ENCODE measurements around the gene QKI.
A peak's percentile ranks its signal among the peaks of the same experiment; 100 is the strongest.

QKI gene

DNA sequence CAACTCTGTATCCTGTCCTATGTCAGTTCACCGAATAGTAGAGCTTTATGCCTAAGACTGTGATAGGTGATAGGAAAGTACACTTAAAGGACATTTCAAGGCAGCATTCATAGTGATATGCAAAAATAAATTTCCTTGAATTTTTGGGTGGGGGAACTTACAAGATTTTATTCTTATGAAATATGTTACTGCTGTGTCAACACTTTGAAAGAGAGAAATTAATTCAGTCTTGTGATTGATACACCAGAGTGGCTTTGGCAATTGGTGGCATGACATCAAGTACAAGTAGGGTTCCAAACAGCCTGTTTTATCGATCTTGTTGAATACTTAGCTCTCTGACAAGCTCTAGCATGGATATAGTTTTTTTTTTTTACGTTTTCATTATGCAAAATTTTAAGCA, 72.3 kb downstream of the QKI start:
- TF ChIP-seq, protein P1, sequence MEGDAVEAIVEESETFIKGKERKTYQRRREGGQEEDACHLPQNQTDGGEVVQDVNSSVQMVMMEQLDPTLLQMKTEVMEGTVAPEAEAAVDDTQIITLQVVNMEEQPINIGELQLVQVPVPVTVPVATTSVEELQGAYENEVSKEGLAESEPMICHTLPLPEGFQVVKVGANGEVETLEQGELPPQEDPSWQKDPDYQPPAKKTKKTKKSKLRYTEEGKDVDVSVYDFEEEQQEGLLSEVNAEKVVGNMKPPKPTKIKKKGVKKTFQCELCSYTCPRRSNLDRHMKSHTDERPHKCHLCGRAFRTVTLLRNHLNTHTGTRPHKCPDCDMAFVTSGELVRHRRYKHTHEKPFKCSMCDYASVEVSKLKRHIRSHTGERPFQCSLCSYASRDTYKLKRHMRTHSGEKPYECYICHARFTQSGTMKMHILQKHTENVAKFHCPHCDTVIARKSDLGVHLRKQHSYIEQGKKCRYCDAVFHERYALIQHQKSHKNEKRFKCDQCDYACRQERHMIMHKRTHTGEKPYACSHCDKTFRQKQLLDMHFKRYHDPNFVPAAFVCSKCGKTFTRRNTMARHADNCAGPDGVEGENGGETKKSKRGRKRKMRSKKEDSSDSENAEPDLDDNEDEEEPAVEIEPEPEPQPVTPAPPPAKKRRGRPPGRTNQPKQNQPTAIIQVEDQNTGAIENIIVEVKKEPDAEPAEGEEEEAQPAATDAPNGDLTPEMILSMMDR (IDR thresholded peaks at IDR 0.05; ENCODE audit: control insufficient read depth, insufficient read depth, low read depth, low read length, missing control alignments) = no peak
- no peak overlapping the region for H3K4me3 ChIP-seq (ENCODE audit: control insufficient read depth, low read depth, low read length)
- DNase-seq (ENCODE audit: low read depth) = no peak

DNA sequence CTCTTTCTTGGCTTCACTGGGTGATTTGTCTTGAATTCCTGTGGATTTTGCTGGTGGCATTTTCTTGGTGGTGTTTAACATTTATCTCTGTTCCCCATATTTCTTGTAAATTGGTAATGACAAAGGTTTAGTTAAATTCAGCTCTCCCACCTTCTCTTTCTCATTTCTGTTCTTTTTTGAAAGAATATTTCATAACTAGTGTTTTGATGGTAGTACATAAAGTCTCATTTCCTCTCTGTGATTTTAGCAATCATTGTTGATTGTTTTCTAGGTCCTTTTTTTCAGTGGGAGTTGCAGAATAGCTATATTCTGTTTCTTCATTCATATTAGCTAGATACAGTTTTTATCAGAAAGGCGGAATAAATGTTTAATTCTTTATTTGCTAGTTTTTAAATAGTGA, 73.1 kb downstream of the QKI start:
- no peak overlapping the region for H3K4me3 ChIP-seq (ENCODE audit: control insufficient read depth, low read depth, low read length)
- no peak for DNase-seq (ENCODE audit: low read depth)
- TF ChIP-seq, protein P1 (IDR thresholded peaks at IDR 0.05; ENCODE audit: control insufficient read depth, insufficient read depth, low read depth, low read length, missing control alignments) = no peak

DNA sequence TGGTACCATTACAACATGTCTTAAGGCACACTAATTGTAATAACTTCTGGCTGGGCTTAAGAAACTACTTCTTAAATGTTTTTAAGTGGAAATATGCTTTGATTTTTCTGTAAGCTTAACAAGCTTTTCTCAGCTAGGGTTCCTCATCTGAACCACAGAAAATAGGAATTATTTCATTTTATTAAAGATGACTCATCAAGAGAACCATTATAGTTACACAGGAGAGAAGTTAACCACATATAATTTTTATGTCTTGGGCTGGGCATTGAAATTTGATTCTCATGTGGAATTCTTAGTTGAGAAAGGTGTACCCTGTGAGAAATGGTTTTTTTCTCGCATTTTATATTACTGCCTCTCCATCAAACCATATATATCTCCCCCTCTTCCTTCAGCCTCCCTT, 75.1 kb downstream of the QKI start:
- TF ChIP-seq, protein P1 (IDR thresholded peaks at IDR 0.05; ENCODE audit: control insufficient read depth, insufficient read depth, low read depth, low read length, missing control alignments) = no peak
- H3K4me3 ChIP-seq (ENCODE audit: control insufficient read depth, low read depth, low read length) = no peak overlapping the region
- DNase-seq (ENCODE audit: low read depth) = peak; percentile 3

DNA sequence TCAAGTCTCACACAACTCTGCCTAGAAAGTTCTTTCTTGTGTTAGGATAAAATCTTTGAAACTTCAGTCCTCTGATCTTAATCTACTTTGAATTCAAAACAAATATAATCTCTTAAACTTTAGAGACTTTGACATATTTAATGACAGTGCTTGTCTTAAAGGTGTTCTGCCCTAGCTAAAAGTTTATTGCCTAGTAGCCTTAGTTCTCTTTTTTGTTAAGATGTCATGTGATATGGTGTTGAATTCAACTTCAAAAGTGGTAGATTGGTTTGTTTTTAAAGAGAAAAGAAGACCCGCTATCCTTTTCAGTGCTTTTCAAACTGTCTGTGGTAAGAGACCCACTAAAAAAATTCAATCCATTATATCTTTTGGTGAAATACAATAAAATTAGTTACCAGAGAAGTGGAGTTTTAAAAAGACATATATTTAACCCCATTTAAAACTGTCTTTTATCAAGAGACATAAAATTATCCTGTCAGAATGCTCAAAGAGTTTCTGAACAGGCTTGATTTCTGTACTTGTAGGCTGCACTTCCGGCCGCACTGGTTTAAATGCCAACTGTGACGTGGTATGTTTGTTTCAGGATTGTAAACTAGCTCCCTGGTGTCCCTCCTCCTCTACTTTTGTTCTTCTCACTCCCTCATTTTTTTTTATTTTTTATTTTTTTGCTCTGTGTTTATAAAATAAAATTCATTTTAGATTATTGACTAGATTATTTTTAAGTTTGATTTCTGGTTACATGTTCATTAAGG, 76.5 kb downstream of the QKI start:
- DNase-seq (ENCODE audit: low read depth) = no peak
- H3K4me3 ChIP-seq (ENCODE audit: control insufficient read depth, low read depth, low read length) = no peak overlapping the region
- TF ChIP-seq, protein P1 (IDR thresholded peaks at IDR 0.05; ENCODE audit: control insufficient read depth, insufficient read depth, low read depth, low read length, missing control alignments) = no peak

DNA sequence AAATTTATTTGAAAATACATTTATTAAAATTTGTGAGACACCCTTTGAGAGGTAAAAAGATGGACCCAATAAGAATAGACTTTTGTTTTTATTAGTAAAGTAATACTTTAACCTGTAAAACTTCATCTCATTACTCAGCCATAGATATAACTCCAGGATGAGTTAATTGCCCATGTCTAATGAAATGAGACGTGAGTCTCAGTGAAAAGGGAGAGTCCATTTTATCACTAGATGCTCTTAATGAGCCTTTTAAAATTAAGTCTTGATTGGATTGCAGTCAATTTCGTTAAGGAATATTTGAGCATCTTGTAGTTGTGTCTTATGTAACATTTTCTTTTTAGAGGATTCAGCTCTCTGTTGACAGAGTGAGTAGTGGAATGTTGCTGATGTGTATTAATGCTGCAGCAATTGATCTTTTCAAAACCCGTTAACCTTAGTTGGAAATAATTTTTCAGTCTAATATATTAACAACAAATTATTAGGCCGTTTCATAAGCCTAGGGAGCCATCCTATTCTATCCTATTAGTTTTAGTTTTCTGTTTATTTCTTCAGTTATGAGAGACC, 77.3 kb downstream of the QKI start:
- no peak for DNase-seq (ENCODE audit: low read depth)
- no peak overlapping the region for H3K4me3 ChIP-seq (ENCODE audit: control insufficient read depth, low read depth, low read length)
- TF ChIP-seq, protein P1 (IDR thresholded peaks at IDR 0.05; ENCODE audit: control insufficient read depth, insufficient read depth, low read depth, low read length, missing control alignments) = no peak

DNA sequence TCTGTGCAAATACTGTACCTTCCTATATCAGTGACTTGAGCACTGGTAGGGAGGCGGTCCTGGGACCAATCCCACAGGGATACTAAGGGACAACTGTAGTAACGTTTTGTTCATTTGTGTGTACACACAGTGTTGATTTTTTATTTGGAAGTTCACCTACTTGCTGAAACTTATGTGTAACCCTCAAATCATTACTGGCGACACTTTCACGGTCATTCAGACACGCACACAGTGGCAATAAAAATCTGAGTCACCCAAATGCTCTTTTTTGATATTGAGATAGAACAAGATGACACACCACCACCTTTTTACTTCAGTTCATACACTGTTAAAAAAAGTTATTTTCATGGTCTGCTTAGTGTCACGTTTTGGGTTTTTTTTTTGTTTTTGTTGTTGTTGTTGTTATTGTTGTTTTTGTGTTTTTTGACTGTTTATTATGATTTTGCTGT, 79.8 kb downstream of the QKI start:
- TF ChIP-seq, protein P1 (IDR thresholded peaks at IDR 0.05; ENCODE audit: control insufficient read depth, insufficient read depth, low read depth, low read length, missing control alignments) = no peak
- DNase-seq (ENCODE audit: low read depth) = peak; percentile 10
- H3K4me3 ChIP-seq (ENCODE audit: control insufficient read depth, low read depth, low read length) = no peak overlapping the region

All from AG09309 (cell line).